Body of pancreas (tissue), 4 donors: ENCODE measurements around the gene ETS2. TPM values are rescaled to one million over a fixed set of nuclear protein-coding genes. Genes with fewer than 3 reads are reported as not detected.

Experiments used
- ATAC-seq: fragments of 150-250 bp; one replicate; pipeline ENCODE4 v1.9.1; 2016
- DNase-seq, 4 donors: peaks; one replicate each; pipeline ENCODE4 v3.0.0-alpha.2; 2019
- H3K27ac ChIP-seq, 4 donors: fragments of 200-600 bp; sonication (generic); 1 replicate in 3 of 4; 2 replicates in 1 of 4; pipeline versions ENCODE4 v1.5.1 to v1.6.1; 2016 to 2019; ENCODE audit warnings: mild to moderate bottlenecking in 1 of 4, mixed read lengths in 1 of 4, moderate library complexity in 1 of 4
- H3K27me3 ChIP-seq, 2 donors: fragments of 200-600 bp; sonication (generic); one replicate each; pipeline ENCODE4 v1.6.0; 2016; ENCODE audit warnings: mild to moderate bottlenecking in 1 of 2
- H3K36me3 ChIP-seq, 2 donors: fragments of 200-600 bp; sonication (generic); replicated peaks in 1 of 2; 2 replicates each; pipeline ENCODE4 v1.5.1; 2016; ENCODE audit warnings: low read depth in 2 of 2; ENCODE audit not compliant: insufficient read depth in 1 of 2
- H3K4me1 ChIP-seq: fragments of 200-600 bp; sonication (generic); one replicate; pipeline ENCODE4 v1.6.0; 2016
- H3K4me3 ChIP-seq, 2 donors: fragments of 200-600 bp; sonication (generic); 1 replicate in 1 of 2; 2 replicates in 1 of 2; pipeline ENCODE4 v1.5.1; 2016 to 2019
- H3K9me3 ChIP-seq, 3 donors: fragments of 200-600 bp; sonication (generic); 1 replicate in 2 of 3; 2 replicates in 1 of 3; pipeline ENCODE4 v1.5.1; 2016
- CTCF ChIP-seq, 7 experiments: fragments of 450-650 bp in 4 of 7; fragments of 200-600 bp in 3 of 7; sonication (generic) in 3 of 7; IDR thresholded peaks; one replicate each; pipeline ENCODE4 v1.5.1; 2016 to 2019; ENCODE audit warnings: antibody characterized with exemption in 7 of 7
- POLR2A ChIP-seq, 3 donors: fragments of 450-650 bp; IDR thresholded peaks; one replicate each; pipeline ENCODE4 v1.6.1; 2016; ENCODE audit warnings: antibody characterized with exemption in 3 of 3, mild to moderate bottlenecking in 2 of 3
- WGBS, 2 donors: methylation state at CpG; one replicate each; pipeline ENCODE4 v1.1.5; 2017; 5-methylcytosine and 5-hydroxymethylcytosine counted together
- intact Hi-C: fragments of 100-400 bp; cut with DNase I; formaldehyde crosslinking; loops from one replicate; pipeline ENCODE4 v1.15.1; 2023
- total RNA-seq, 2 donors: library from RNA; depleted of rRNA; stranded (reverse); fragments of >200 nt; gene quantifications; one replicate each; pipeline ENCODE4 v1.1.0, GENCODE V29; 2016

The ETS2 gene
- total RNA-seq, 2 donors from 2014 or later, result 17.9 to 25.7 TPM

GRCh38 chr21:38813143-38813542, 7.4 kb downstream of the ETS2 start:
- TF ChIP-seq POLR2A (IDR thresholded peaks at IDR 0.05) (no peak), CTCF (IDR thresholded peaks at IDR 0.05) (no peak)
- no peak overlapping the region for H3K27ac ChIP-seq
- peaks cover 0 to 40% of the 10 kb centered on the region in 2 donors for H3K36me3 ChIP-seq
- DNase-seq (no peak), ATAC-seq (no peak)
- peaks cover under 1% of the 10 kb centered on the region for H3K4me1 ChIP-seq
- no peaks in the 10 kb centered on the region for H3K27me3 ChIP-seq
- H3K9me3 ChIP-seq, result no peaks in the 10 kb centered on the region
- WGBS, 2 donors, result 71 to 100% methylated on average over 2 of the region's 2 CpGs
- intact Hi-C loops, result no loop called here
- no peak overlapping the region for H3K4me3 ChIP-seq

- no peak for DNase-seq
- intact Hi-C loops, result no loop called here
- H3K27ac ChIP-seq, result no peak overlapping the region
These were observed 7.8 kb downstream of the ETS2 start for GRCh38 chr21:38813547-38813946.

GRCh38 chr21:38814126-38815059, 8.7 kb downstream of the ETS2 start:
- no peak overlapping the region for H3K4me3 ChIP-seq
- WGBS, 2 donors, result 90 to 91% methylated on average over 16 of the region's 16 CpGs
- DNase-seq, result no peak
- no peak for TF ChIP-seq CTCF (IDR thresholded peaks at IDR 0.05)
- no peak for TF ChIP-seq POLR2A (IDR thresholded peaks at IDR 0.05)
- peaks cover 0 to 52% of the 10 kb centered on the region in 2 donors for H3K36me3 ChIP-seq
- no peak overlapping the region for H3K27ac ChIP-seq
- H3K27me3 ChIP-seq, result no peaks in the 10 kb centered on the region
- intact Hi-C loops, result no loop called here
- H3K9me3 ChIP-seq, result no peaks in the 10 kb centered on the region
- no peaks in the 10 kb centered on the region for H3K4me1 ChIP-seq
- no peak for ATAC-seq

More at GRCh38 chr21:38813547-38813946, 7.8 kb downstream of the ETS2 start:
- ATAC-seq, result no peak
- Histone ChIP-seq H3K27me3 (no peaks in the 10 kb centered on the region), H3K36me3 (peaks cover 0 to 45% of the 10 kb centered on the region in 2 donors), H3K4me3 (no peak overlapping the region), H3K9me3 (no peaks in the 10 kb centered on the region), H3K4me1 (no peaks in the 10 kb centered on the region)
- TF ChIP-seq POLR2A (IDR thresholded peaks at IDR 0.05) (no peak), CTCF (IDR thresholded peaks at IDR 0.05) (no peak)
- WGBS, 2 donors, result 81 to 90% methylated on average over 8 of the region's 8 CpGs

GRCh38 chr21:38815060-38815405, 9.3 kb downstream of the ETS2 start:
- no peaks in the 10 kb centered on the region for H3K27me3 ChIP-seq
- intact Hi-C loops, result no loop called here
- H3K36me3 ChIP-seq, result peaks cover 0 to 58% of the 10 kb centered on the region in 2 donors
- DNase-seq, result no peak
- H3K4me3 ChIP-seq, result no peak overlapping the region
- no peak overlapping the region for H3K27ac ChIP-seq
- ATAC-seq, result no peak
- TF ChIP-seq POLR2A (IDR thresholded peaks at IDR 0.05) (no peak), CTCF (IDR thresholded peaks at IDR 0.05) (no peak)
- no peaks in the 10 kb centered on the region for H3K4me1 ChIP-seq
- WGBS, 2 donors, result 59 to 67% methylated on average over 2 of the region's 2 CpGs
- no peaks in the 10 kb centered on the region for H3K9me3 ChIP-seq
